ENCODE data around the gene STPG4. TPM values are rescaled to one million over a fixed set of nuclear protein-coding genes. Genes with fewer than 3 reads are reported as not detected.
A peak's percentile ranks its signal among the peaks of the same experiment; 100 is the strongest.

The STPG4 gene
- total and polyA plus RNA-seq, 10 donors = 0.19 to 2.2 (median 0.89) TPM; not detected in 3

- Histone ChIP-seq H3K36me3 (peaks cover 0 to 100% (median 48%) of the 10 kb centered on the region in 6 donors), H3K4me3 (no peak overlapping the region), H3K27me3 (replicated peaks in 1 of 7) (no peaks in the 10 kb centered on the region), H3K27ac (no peak overlapping the region), H3K4me1 (peaks cover 6 to 62% (median 31%) of the 10 kb centered on the region in 6 donors), H3K9me3 (no peaks in the 10 kb centered on the region)
- intact Hi-C loops (cut with DNase I; ENCODE audit: low total_unique reads) = no loop called here
- 80 to 100% (median 94%) methylated on average over 3 of the region's 3 CpGs for WGBS, 5 donors
- DNase-seq = no peak
- no peak for TF ChIP-seq POLR2A (IDR thresholded peaks at IDR 0.05)
- TF ChIP-seq POLR2AphosphoS5 (IDR thresholded peaks at IDR 0.05) = no peak
- TF ChIP-seq CTCF (IDR thresholded peaks at IDR 0.05 in 8 of 11, conservative IDR thresholded peaks at IDR 0.05 in 3 of 11) = no peak
Observed at GRCh38 chr2:47161475-47161874, 6.4 kb upstream of the STPG4 start.

GRCh38 chr2:47160660-47161059, 5.6 kb upstream of the STPG4 start:
- Histone ChIP-seq H3K27ac (no peak overlapping the region), H3K27me3 (replicated peaks in 1 of 7) (no peaks in the 10 kb centered on the region), H3K9me3 (no peaks in the 10 kb centered on the region), H3K4me3 (no peak overlapping the region), H3K4me1 (peaks cover 6 to 61% (median 23%) of the 10 kb centered on the region in 6 donors), H3K36me3 (peaks cover 0 to 100% (median 47%) of the 10 kb centered on the region in 6 donors)
- intact Hi-C loops (cut with DNase I; ENCODE audit: low total_unique reads) = no loop called here
- 89 to 100% (median 93%) methylated on average over 1 of the region's 1 CpG for WGBS, 5 donors
- DNase-seq = no peak
- TF ChIP-seq CTCF (IDR thresholded peaks at IDR 0.05 in 8 of 11, conservative IDR thresholded peaks at IDR 0.05 in 3 of 11) (no peak), POLR2AphosphoS5 (IDR thresholded peaks at IDR 0.05) (no peak), POLR2A (IDR thresholded peaks at IDR 0.05) (no peak)

GRCh38 chr2:47160211-47160610, 5.1 kb upstream of the STPG4 start:
- Histone ChIP-seq H3K9me3 (no peaks in the 10 kb centered on the region), H3K36me3 (peaks cover 0 to 100% (median 50%) of the 10 kb centered on the region in 6 donors), H3K27me3 (replicated peaks in 1 of 7) (no peaks in the 10 kb centered on the region), H3K4me3 (no peak overlapping the region), H3K4me1 (peaks cover 5 to 57% (median 19%) of the 10 kb centered on the region in 6 donors), H3K27ac (no peak overlapping the region)
- 91 to 98% (median 96%) methylated on average over 3 of the region's 3 CpGs for WGBS, 5 donors
- no peak for TF ChIP-seq POLR2AphosphoS5 (IDR thresholded peaks at IDR 0.05)
- TF ChIP-seq CTCF (IDR thresholded peaks at IDR 0.05 in 8 of 11, conservative IDR thresholded peaks at IDR 0.05 in 3 of 11) = no peak
- no peak for TF ChIP-seq POLR2A (IDR thresholded peaks at IDR 0.05)
- no peak for DNase-seq
- intact Hi-C loops (cut with DNase I; ENCODE audit: low total_unique reads) = no loop called here

- 95 to 99% (median 97%) methylated on average over 3 of the region's 3 CpGs for WGBS, 5 donors
- DNase-seq = no peak
- no peak for TF ChIP-seq POLR2A (IDR thresholded peaks at IDR 0.05)
- no peak for TF ChIP-seq CTCF (IDR thresholded peaks at IDR 0.05 in 8 of 11, conservative IDR thresholded peaks at IDR 0.05 in 3 of 11)
- TF ChIP-seq POLR2AphosphoS5 (IDR thresholded peaks at IDR 0.05) = peak in 1 of 3 donors; percentile 57
- Histone ChIP-seq H3K9me3 (no peaks in the 10 kb centered on the region), H3K4me3 (no peak overlapping the region), H3K27me3 (replicated peaks in 1 of 7) (no peaks in the 10 kb centered on the region), H3K27ac (no peak overlapping the region), H3K36me3 (peaks cover 0 to 100% (median 52%) of the 10 kb centered on the region in 6 donors), H3K4me1 (peaks cover 0 to 51% (median 14%) of the 10 kb centered on the region in 6 donors)
- intact Hi-C loops (cut with DNase I; ENCODE audit: low total_unique reads) = no loop called here
Observed at GRCh38 chr2:47159627-47160026, 4.5 kb upstream of the STPG4 start.

Measured in spleen (tissue), 11 donors.